ENCODE data around the gene CHD8.

CHD8 gene

GRCh38 chr14:21440859-21441258, 15.1 kb downstream of the CHD8 start:
- Histone ChIP-seq H3K36me3 (no peaks in the 10 kb centered on the region), H3K4me1 (ENCODE audit: control insufficient read depth in 1 of 2, insufficient read depth in 1 of 2, low read depth in 1 of 2, low read length in 1 of 2) (peaks cover 16 to 19% of the 10 kb centered on the region in 2 experiments), H3K27ac (peak overlapping the region; percentile 27), H3K4me3 (ENCODE audit: low read depth in 1 of 2, low read length in 1 of 2) (no peak overlapping the region), H3K9me3 (no peaks in the 10 kb centered on the region), H3K27me3 (no peaks in the 10 kb centered on the region)
- no peak for TF ChIP-seq CTCF (IDR thresholded peaks at IDR 0.05)

- Histone ChIP-seq H3K4me1 (ENCODE audit: control insufficient read depth in 1 of 2, insufficient read depth in 1 of 2, low read depth in 1 of 2, low read length in 1 of 2) (peaks cover 18 to 22% of the 10 kb centered on the region in 2 experiments), H3K27ac (peak overlapping the region; percentile 91), H3K27me3 (no peaks in the 10 kb centered on the region), H3K36me3 (peaks cover 6% of the 10 kb centered on the region), H3K9me3 (no peaks in the 10 kb centered on the region), H3K4me3 (ENCODE audit: low read depth in 1 of 2, low read length in 1 of 2) (peak overlapping the region; percentile 74 to 81)
- TF ChIP-seq CTCF (IDR thresholded peaks at IDR 0.05): no peak
Measured at GRCh38 chr14:21437063-21437901, 18.6 kb downstream of the CHD8 start.

GRCh38 chr14:21436567-21437062, 19.3 kb downstream of the CHD8 start:
- TF ChIP-seq CTCF (IDR thresholded peaks at IDR 0.05): no peak
- no peaks in the 10 kb centered on the region for H3K9me3 ChIP-seq
- H3K36me3 ChIP-seq: peaks cover 8% of the 10 kb centered on the region
- H3K27ac ChIP-seq: peak overlapping the region; percentile 91
- peak overlapping the region; percentile 74 to 81 for H3K4me3 ChIP-seq (ENCODE audit: low read depth in 1 of 2, low read length in 1 of 2)
- peaks cover 18 to 22% of the 10 kb centered on the region in 2 experiments for H3K4me1 ChIP-seq (ENCODE audit: control insufficient read depth in 1 of 2, insufficient read depth in 1 of 2, low read depth in 1 of 2, low read length in 1 of 2)
- H3K27me3 ChIP-seq: no peaks in the 10 kb centered on the region

- Histone ChIP-seq H3K36me3 (peaks cover 62% of the 10 kb centered on the region), H3K4me3 (ENCODE audit: low read depth in 1 of 2, low read length in 1 of 2) (no peak overlapping the region), H3K27ac (no peak overlapping the region), H3K4me1 (ENCODE audit: control insufficient read depth in 1 of 2, insufficient read depth in 1 of 2, low read depth in 1 of 2, low read length in 1 of 2) (peaks cover 4 to 6% of the 10 kb centered on the region in 2 experiments), H3K27me3 (no peaks in the 10 kb centered on the region), H3K9me3 (no peaks in the 10 kb centered on the region)
- TF ChIP-seq CTCF (IDR thresholded peaks at IDR 0.05): no peak
Measured at GRCh38 chr14:21431126-21431525, 24.8 kb downstream of the CHD8 start.

GRCh38 chr14:21428930-21429329, 27.0 kb downstream of the CHD8 start:
- TF ChIP-seq CTCF (IDR thresholded peaks at IDR 0.05): no peak
- Histone ChIP-seq H3K27ac (no peak overlapping the region), H3K4me1 (ENCODE audit: control insufficient read depth in 1 of 2, insufficient read depth in 1 of 2, low read depth in 1 of 2, low read length in 1 of 2) (no peaks in the 10 kb centered on the region), H3K27me3 (no peaks in the 10 kb centered on the region), H3K9me3 (no peaks in the 10 kb centered on the region), H3K4me3 (ENCODE audit: low read depth in 1 of 2, low read length in 1 of 2) (no peak overlapping the region), H3K36me3 (peaks cover 84% of the 10 kb centered on the region)

All from neutrophil (primary cell).